ENCODE measurements around the gene C16orf74.

- TF ChIP-seq HDAC6 (IDR thresholded peaks at IDR 0.05; ENCODE audit: low read depth, low read length) (no peak), CTCF (IDR thresholded peaks at IDR 0.05; ENCODE audit: control extremely low read depth in 1 of 3, insufficient read depth in 1 of 3, low read depth in 1 of 3, low read length in 3 of 3) (peak; percentile 57 to 89 (median 69)), EZH2 (IDR thresholded peaks at IDR 0.05; ENCODE audit: low read depth, low read length, severe bottlenecking) (no peak), RNF2 (IDR thresholded peaks at IDR 0.05; ENCODE audit: borderline replicate concordance, low read depth, low read length, missing control alignments, poor library complexity, severe bottlenecking) (no peak), GTF2F1 (IDR thresholded peaks at IDR 0.05; ENCODE audit: borderline replicate concordance, low read depth, low read length) (no peak), TEAD4 (IDR thresholded peaks at IDR 0.05; ENCODE audit: low read depth, low read length) (no peak), E2F6 (IDR thresholded peaks at IDR 0.05) (no peak)
Measured at GRCh38 chr16:85717393-85718152, 33.3 kb downstream of the C16orf74 start.
